WTC11 (cell line): ENCODE data around the gene FGR. TPM values are rescaled to one million over a fixed set of nuclear protein-coding genes. Genes with fewer than 3 reads are reported as not detected.

Source experiments
- ATAC-seq: fragments of 200-7000 bp; cut with Tn5 transposase; 2 replicates; pipeline ENCODE4 v1.10.0; 2021; ENCODE audit warnings: mild to moderate bottlenecking, moderate library complexity
- CTCF ChIA-PET: fragments of 300-600 bp; sonication (Branson Sonifier 250); formaldehyde crosslinking; loops from one replicate; lab custom pipeline; 2021; ENCODE audit warnings: antibody characterized with exemption; lab: Charles Lee
- POLR2A ChIA-PET: fragments of 350-600 bp; sonication (Branson Sonifier 250); formaldehyde crosslinking; loops from one replicate; lab custom pipeline; 2021; ENCODE audit warnings: antibody characterized with exemption; lab: Charles Lee
- DNase-seq: peaks from one replicate; pipeline ENCODE4 v3.0.0; 2021; ENCODE audit warnings: low spot score
- H3K27ac Mint-ChIP-seq: 2 replicates; pipeline ENCODE4 v1.8.0; 2021; ENCODE audit warnings: mixed read lengths
- H3K27me3 Mint-ChIP-seq: 2 replicates; pipeline ENCODE4 v1.8.0; 2021; ENCODE audit warnings: low read depth, mild to moderate bottlenecking, moderate library complexity, mixed read lengths
- H3K36me3 Mint-ChIP-seq: 2 replicates; pipeline ENCODE4 v1.8.0; 2021; ENCODE audit warnings: mixed read lengths
- H3K4me1 Mint-ChIP-seq: 2 replicates; pipeline ENCODE4 v1.8.0; 2022; ENCODE audit warnings: mixed read lengths
- H3K4me3 Mint-ChIP-seq: 2 replicates; pipeline ENCODE4 v1.8.0; 2021; ENCODE audit warnings: mild to moderate bottlenecking, moderate library complexity, mixed read lengths
- H3K9me3 Mint-ChIP-seq: 2 replicates; pipeline ENCODE4 v1.8.0; 2021; ENCODE audit warnings: mixed read lengths
- ARID4B ChIP-seq: sonication (generic); formaldehyde crosslinking; IDR thresholded peaks from 2 replicates; pipeline ENCODE4 v1.8.0; 2023; ENCODE audit warnings: missing genetic modification reagents, mild to moderate bottlenecking, borderline replicate concordance
- ATF1 ChIP-seq: sonication (generic); formaldehyde crosslinking; IDR thresholded peaks from 2 replicates; pipeline ENCODE4 v1.8.1; 2023; ENCODE audit warnings: mild to moderate bottlenecking, moderate library complexity, missing genetic modification reagents
- CDX4 ChIP-seq: fragments of 250-450 bp; sonication (Bioruptor Pico); IDR thresholded peaks from 2 replicates; pipeline ENCODE4 v1.9.0; 2021; ENCODE audit warnings: moderate library complexity, mild to moderate bottlenecking, inconsistent platforms, borderline replicate concordance
- CREM ChIP-seq: sonication (generic); formaldehyde crosslinking; IDR thresholded peaks from 2 replicates; pipeline ENCODE4 v1.8.1; 2022; ENCODE audit warnings: mild to moderate bottlenecking, missing genetic modification reagents, moderate library complexity
- ELF4 ChIP-seq: sonication (generic); formaldehyde crosslinking; IDR thresholded peaks from 2 replicates; pipeline ENCODE4 v1.8.1; 2022; ENCODE audit warnings: low read depth, mild to moderate bottlenecking, moderate library complexity, missing genetic modification reagents
- EMX1 ChIP-seq: fragments of 250-450 bp; sonication (Bioruptor Pico); IDR thresholded peaks from 2 replicates; pipeline ENCODE4 v1.8.0; 2021; ENCODE audit warnings: mild to moderate bottlenecking
- ESRRA ChIP-seq: sonication (generic); formaldehyde crosslinking; IDR thresholded peaks from 2 replicates; pipeline ENCODE4 v1.8.1; 2022; ENCODE audit warnings: mild to moderate bottlenecking, missing genetic modification reagents, borderline replicate concordance
- JAZF1 ChIP-seq: fragments of 250-450 bp; sonication (Bioruptor Pico); IDR thresholded peaks from 2 replicates; pipeline ENCODE4 v1.9.0; 2021; ENCODE audit warnings: moderate library complexity, mild to moderate bottlenecking, inconsistent platforms
- KAT7 ChIP-seq: sonication (generic); formaldehyde crosslinking; IDR thresholded peaks from 2 replicates; pipeline ENCODE4 v1.8.1; 2023; ENCODE audit warnings: missing genetic modification reagents, mild to moderate bottlenecking, borderline replicate concordance
- MAX ChIP-seq: sonication (generic); formaldehyde crosslinking; IDR thresholded peaks from 2 replicates; pipeline ENCODE4 v1.8.0; 2022; ENCODE audit warnings: mild to moderate bottlenecking, missing genetic modification reagents
- NFATC4 ChIP-seq: fragments of 250-450 bp; sonication (Bioruptor Pico); IDR thresholded peaks from 2 replicates; pipeline ENCODE4 v1.9.0; 2021; ENCODE audit warnings: mild to moderate bottlenecking
- NFE2L1 ChIP-seq: sonication (generic); formaldehyde crosslinking; IDR thresholded peaks from 2 replicates; pipeline ENCODE4 v1.8.1; 2023; ENCODE audit warnings: missing genetic modification reagents
- SMAD4 ChIP-seq: sonication (generic); formaldehyde crosslinking; IDR thresholded peaks from 2 replicates; pipeline ENCODE4 v1.8.0; 2022; ENCODE audit warnings: mild to moderate bottlenecking, missing genetic modification reagents
- SOX15 ChIP-seq: fragments of 250-450 bp; sonication (Bioruptor Pico); IDR thresholded peaks from 2 replicates; pipeline ENCODE4 v1.9.0; 2021; ENCODE audit warnings: mild to moderate bottlenecking
- TCF7 ChIP-seq: sonication (generic); formaldehyde crosslinking; IDR thresholded peaks from 2 replicates; pipeline ENCODE4 v1.8.0; 2022; ENCODE audit warnings: mild to moderate bottlenecking, low read depth, missing genetic modification reagents, moderate library complexity
- ZBTB43 ChIP-seq: sonication (generic); formaldehyde crosslinking; IDR thresholded peaks from 2 replicates; pipeline ENCODE4 v1.8.1; 2023; ENCODE audit warnings: mild to moderate bottlenecking, missing genetic modification reagents
- ZNF532 ChIP-seq: fragments of 250-450 bp; sonication (Bioruptor Pico); IDR thresholded peaks from 2 replicates; pipeline ENCODE4 v1.9.0; 2021; ENCODE audit warnings: mild to moderate bottlenecking, borderline replicate concordance
- total RNA-seq: library from RNA; stranded (reverse); gene quantifications from 3 replicates; pipeline ENCODE4 v1.2.3, GENCODE V29; 2021

Gene FGR
- total RNA-seq, 1 experiment from 2014 or later: 0.77 TPM

- H3K36me3 Mint-ChIP-seq: no peaks in the 10 kb centered on the region
- no peak overlapping the region for H3K4me3 Mint-ChIP-seq
- DNase-seq (peak; percentile 58), ATAC-seq (peak; percentile 48)
- no peaks in the 10 kb centered on the region for H3K27me3 Mint-ChIP-seq
- TF ChIP-seq KAT7 (no peak), ARID4B (CRISPR knock-in tag) (no peak), NFATC4 (CRISPR knock-in tag) (no peak), CREM (CRISPR knock-in tag) (no peak), ZNF532 (CRISPR knock-in tag) (no peak), EMX1 (CRISPR knock-in tag) (no peak), SOX15 (CRISPR knock-in tag) (no peak), ZBTB43 (CRISPR knock-in tag) (no peak), MAX (CRISPR knock-in tag) (no peak), JAZF1 (no peak), ATF1 (CRISPR knock-in tag) (no peak), ELF4 (CRISPR knock-in tag) (no peak), TCF7 (CRISPR knock-in tag) (no peak), ESRRA (CRISPR knock-in tag) (no peak), CDX4 (no peak), SMAD4 (CRISPR knock-in tag) (no peak), NFE2L1 (CRISPR knock-in tag) (no peak)
- H3K4me1 Mint-ChIP-seq: peaks cover 29% of the 10 kb centered on the region
- POLR2A ChIA-PET: interaction anchor here (1.5 kb wide), 1 partner anchor 28 kb away, joined by 5 read pairs; no protein-coding TSS in a partner anchor
- no peak overlapping the region for H3K27ac Mint-ChIP-seq
- CTCF ChIA-PET: interaction anchor here (1.4 to 13.6 kb wide), 6 partner anchors 15 to 241 kb away, joined by 3 to 376 read pairs (median 24); partner anchors contain the start of gene WASF2
- no peaks in the 10 kb centered on the region for H3K9me3 Mint-ChIP-seq
Measured at GRCh38 chr1:27598295-27598687, 36.7 kb downstream of the FGR start.
